HEK293T (cell line): ENCODE results near the gene HACE1.

Experiments
- CTCF ChIA-PET: fragments of 350-600 bp; formaldehyde crosslinking; extraction: SDS; loops from one replicate; lab custom pipeline; 2021; ENCODE audit warnings: antibody characterized with exemption, inconsistent platforms; lab: Yijun Ruan, JAX
- POLR2A ChIA-PET: fragments of 350-600 bp; formaldehyde crosslinking; extraction: SDS; loops from one replicate; lab custom pipeline; 2020; ENCODE audit warnings: antibody characterized with exemption, inconsistent platforms; lab: Yijun Ruan, JAX
- DNase-seq: peaks from one replicate; pipeline ENCODE4 v3.0.0; 2012; ENCODE audit warnings: mixed read lengths; ENCODE audit errors: extremely low spot score
- ARNT ChIP-seq: fragments of 450-650 bp; IDR thresholded peaks from 2 replicates; pipeline ENCODE4 v1.6.1; 2017; ENCODE audit warnings: mild to moderate bottlenecking
- BHLHE40 ChIP-seq: fragments of 450-650 bp; IDR thresholded peaks from 2 replicates; pipeline ENCODE4 v1.6.1; 2016; ENCODE audit warnings: mild to moderate bottlenecking, moderate library complexity, borderline replicate concordance
- CTBP1 ChIP-seq: fragments of 450-650 bp; IDR thresholded peaks from 2 replicates; pipeline ENCODE4 v1.6.1; 2016; ENCODE audit warnings: borderline replicate concordance
- ELF4 ChIP-seq: fragments of 450-650 bp; IDR thresholded peaks from 2 replicates; pipeline ENCODE4 v1.6.1; 2017; ENCODE audit warnings: antibody characterized with exemption
- FOXA1 ChIP-seq: fragments of 450-650 bp; IDR thresholded peaks from 2 replicates; pipeline ENCODE4 v1.6.1; 2016; ENCODE audit warnings: mild to moderate bottlenecking
- FOXK2 ChIP-seq: fragments of 450-650 bp; IDR thresholded peaks from 2 replicates; pipeline ENCODE4 v1.6.1; 2016; ENCODE audit warnings: mild to moderate bottlenecking
- FOXM1 ChIP-seq: fragments of 450-650 bp; IDR thresholded peaks from 2 replicates; pipeline ENCODE4 v1.6.1; 2017; ENCODE audit warnings: mild to moderate bottlenecking, borderline replicate concordance
- HDGF ChIP-seq: fragments of 450-650 bp; IDR thresholded peaks from 2 replicates; pipeline ENCODE4 v1.6.1; 2017; ENCODE audit warnings: antibody characterized with exemption, borderline replicate concordance
- L3MBTL2 ChIP-seq: fragments of 450-650 bp; conservative IDR thresholded peaks from 2 replicates; pipeline ENCODE4 v1.6.1; 2016; ENCODE audit warnings: mild to moderate bottlenecking
- LEF1 ChIP-seq: fragments of 450-650 bp; IDR thresholded peaks from 2 replicates; pipeline ENCODE4 v1.6.1; 2017; ENCODE audit warnings: mild to moderate bottlenecking, borderline replicate concordance
- NFRKB ChIP-seq: fragments of 450-650 bp; IDR thresholded peaks from 2 replicates; pipeline ENCODE4 v1.6.1; 2016; ENCODE audit warnings: mild to moderate bottlenecking, moderate library complexity
- SP1 ChIP-seq: fragments of 450-650 bp; IDR thresholded peaks from 2 replicates; pipeline ENCODE4 v1.6.1; 2017
- SUZ12 ChIP-seq: fragments of 450-650 bp; IDR thresholded peaks from 2 replicates; pipeline ENCODE4 v1.6.1; 2016; ENCODE audit warnings: mild to moderate bottlenecking
- TARDBP ChIP-seq: fragments of 450-650 bp; IDR thresholded peaks from 2 replicates; pipeline ENCODE4 v1.6.1; 2016
- ZNF384 ChIP-seq: fragments of 450-650 bp; IDR thresholded peaks from 2 replicates; pipeline ENCODE4 v1.6.1; 2016
- TF ChIP-seq, protein P1 (sequence below): fragments of 450-650 bp; IDR thresholded peaks from 2 replicates; pipeline ENCODE4 v1.6.1; 2016

The HACE1 gene

GRCh38 chr6:104713982-104714381, 145.7 kb downstream of the HACE1 start:
- POLR2A ChIA-PET, result no interaction called here
- DNase-seq, result no peak
- CTCF ChIA-PET, result no interaction called here
- TF ChIP-seq ARNT, result no peak
- no peak for TF ChIP-seq SP1
- TF ChIP-seq FOXA1, result no peak
- no peak for TF ChIP-seq LEF1
- no peak for TF ChIP-seq BHLHE40
- TF ChIP-seq SUZ12, result no peak
- TF ChIP-seq L3MBTL2, result no peak
- no peak for TF ChIP-seq ZNF384
- TF ChIP-seq HDGF, result no peak
- TF ChIP-seq ELF4, result no peak
- no peak for TF ChIP-seq TARDBP
- TF ChIP-seq NFRKB, result no peak

GRCh38 chr6:104711371-104711770, 148.3 kb downstream of the HACE1 start:
- DNase-seq, result no peak
- TF ChIP-seq FOXA1 (no peak), ELF4 (no peak), HDGF (no peak)
- CTCF ChIA-PET, result no interaction called here

DNA sequence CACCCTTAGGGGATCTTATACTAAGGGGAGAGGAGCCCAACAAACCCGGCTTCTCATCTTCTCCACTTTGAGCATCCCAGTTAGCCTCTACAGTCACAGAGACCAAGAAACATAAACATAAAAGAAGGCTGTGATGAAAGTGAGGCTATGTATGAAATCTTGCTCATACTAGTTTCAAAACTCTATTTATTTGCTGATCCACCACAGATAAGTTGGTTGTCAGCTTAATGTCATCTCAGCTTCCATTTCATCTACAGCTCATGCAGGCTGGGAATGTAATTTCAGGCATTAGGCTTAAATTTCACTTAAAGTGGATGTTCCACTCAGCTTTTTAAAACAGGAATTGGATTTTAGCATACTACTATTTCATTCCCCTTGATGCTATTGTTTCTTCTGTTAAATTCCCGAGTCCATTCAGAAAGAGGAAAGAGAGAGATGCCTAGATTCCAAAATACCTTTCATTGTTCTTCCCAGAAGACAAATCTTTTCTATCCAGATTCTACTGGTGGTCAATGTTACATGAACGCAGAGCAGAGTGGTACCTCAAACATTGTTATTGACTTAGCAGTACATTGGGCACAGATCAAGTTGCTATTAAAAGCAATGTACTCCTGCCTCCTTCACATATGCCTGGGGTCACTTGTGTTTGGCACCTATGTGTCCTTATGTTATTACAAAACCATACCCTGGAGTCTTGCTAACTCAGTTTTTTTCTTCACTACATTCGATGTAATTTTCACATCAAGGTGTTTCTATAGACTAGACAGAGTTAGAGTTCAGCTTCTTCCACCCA, 149.0 kb downstream of the HACE1 start:
- CTCF ChIA-PET, result no interaction called here
- DNase-seq, result no peak

More at GRCh38 chr6:104711371-104711770, 148.3 kb downstream of the HACE1 start:
- POLR2A ChIA-PET, result no interaction called here

GRCh38 chr6:104705916-104706442, 153.7 kb downstream of the HACE1 start:
- ChIA-PET POLR2A (no interaction called here), CTCF (no interaction called here)
- TF ChIP-seq FOXM1 (no peak), L3MBTL2 (no peak), TARDBP (no peak)
- no peak for DNase-seq

More for the DNA sequence above, 149.0 kb downstream of the HACE1 start:
- POLR2A ChIA-PET, result no interaction called here
- TF ChIP-seq FOXK2 (no peak), ARNT (no peak), SP1 (no peak), FOXM1 (no peak), SUZ12 (no peak), CTBP1 (no peak), L3MBTL2 (no peak), BHLHE40 (no peak), ZNF384 (no peak), HDGF (no peak), FOXA1 (no peak), NFRKB (no peak), TARDBP (no peak), LEF1 (no peak), ELF4 (no peak)
- TF ChIP-seq, protein P1, sequence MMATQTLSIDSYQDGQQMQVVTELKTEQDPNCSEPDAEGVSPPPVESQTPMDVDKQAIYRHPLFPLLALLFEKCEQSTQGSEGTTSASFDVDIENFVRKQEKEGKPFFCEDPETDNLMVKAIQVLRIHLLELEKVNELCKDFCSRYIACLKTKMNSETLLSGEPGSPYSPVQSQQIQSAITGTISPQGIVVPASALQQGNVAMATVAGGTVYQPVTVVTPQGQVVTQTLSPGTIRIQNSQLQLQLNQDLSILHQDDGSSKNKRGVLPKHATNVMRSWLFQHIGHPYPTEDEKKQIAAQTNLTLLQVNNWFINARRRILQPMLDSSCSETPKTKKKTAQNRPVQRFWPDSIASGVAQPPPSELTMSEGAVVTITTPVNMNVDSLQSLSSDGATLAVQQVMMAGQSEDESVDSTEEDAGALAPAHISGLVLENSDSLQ, result no peak

GRCh38 chr6:104705095-104705707, 154.5 kb downstream of the HACE1 start:
- ChIA-PET CTCF (no interaction called here), POLR2A (no interaction called here)
- TF ChIP-seq ELF4, result no peak
- TF ChIP-seq NFRKB, result no peak
- no peak for TF ChIP-seq SP1
- no peak for TF ChIP-seq CTBP1
- no peak for TF ChIP-seq L3MBTL2
- no peak for TF ChIP-seq ZNF384
- TF ChIP-seq TARDBP, result no peak
- TF ChIP-seq FOXM1, result no peak
- TF ChIP-seq FOXK2, result no peak
- TF ChIP-seq, protein P1, result no peak
- TF ChIP-seq BHLHE40, result no peak
- no peak for TF ChIP-seq LEF1
- TF ChIP-seq SUZ12, result no peak
- TF ChIP-seq ARNT, result no peak
- TF ChIP-seq FOXA1, result no peak
- no peak for DNase-seq

GRCh38 chr6:104704191-104704590, 155.5 kb downstream of the HACE1 start:
- POLR2A ChIA-PET, result no interaction called here
- DNase-seq, result no peak
- no peak for TF ChIP-seq SUZ12
- no peak for TF ChIP-seq BHLHE40
- no peak for TF ChIP-seq NFRKB
- no peak for TF ChIP-seq FOXK2
- TF ChIP-seq TARDBP, result no peak
- TF ChIP-seq ARNT, result no peak
- no peak for TF ChIP-seq ELF4
- TF ChIP-seq SP1, result no peak
- no peak for TF ChIP-seq ZNF384
- CTCF ChIA-PET, result no interaction called here
